Glomerular visceral epithelial cell (primary cell): ENCODE results near the gene PDZD7.

Experiments
- DNase-seq: peaks from one replicate; pipeline ENCODE4 v3.0.0-alpha.2; 2016; ENCODE audit errors: extremely low spot score

The PDZD7 gene

GRCh38 chr10:101018600-101019439 is 12.1 kb downstream of the PDZD7 start:
- DNase-seq: peak; percentile 85

DNA sequence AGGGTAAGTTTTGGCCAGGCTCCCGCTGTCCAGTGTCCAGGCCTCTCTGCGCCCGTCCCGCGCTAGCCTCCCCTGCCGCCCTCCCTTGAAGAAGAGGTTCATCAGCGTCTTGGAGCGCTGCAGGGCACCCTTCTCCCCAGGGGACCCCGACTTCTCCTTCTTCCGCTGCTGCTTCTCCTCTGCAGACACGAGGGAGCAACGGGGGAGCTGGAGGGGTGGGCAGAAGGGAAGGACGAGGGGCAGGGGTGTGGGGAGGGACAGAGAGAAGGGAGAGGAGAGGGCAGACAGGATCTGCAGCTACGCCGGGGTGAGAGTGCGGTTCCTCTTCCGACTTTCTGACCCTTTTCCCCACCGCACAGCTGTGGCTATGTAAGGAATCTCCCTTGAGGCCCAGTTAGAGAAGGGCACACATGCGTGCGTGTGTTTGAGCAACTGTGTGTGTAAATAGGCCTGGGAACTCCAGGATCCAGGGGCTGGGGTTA is 12.8 kb downstream of the PDZD7 start:
- no peak for DNase-seq

GRCh38 chr10:101016814-101017213 is 14.1 kb downstream of the PDZD7 start:
- DNase-seq: no peak

- no peak for DNase-seq
Observed at GRCh38 chr10:101015582-101015973, 15.4 kb downstream of the PDZD7 start.

DNA sequence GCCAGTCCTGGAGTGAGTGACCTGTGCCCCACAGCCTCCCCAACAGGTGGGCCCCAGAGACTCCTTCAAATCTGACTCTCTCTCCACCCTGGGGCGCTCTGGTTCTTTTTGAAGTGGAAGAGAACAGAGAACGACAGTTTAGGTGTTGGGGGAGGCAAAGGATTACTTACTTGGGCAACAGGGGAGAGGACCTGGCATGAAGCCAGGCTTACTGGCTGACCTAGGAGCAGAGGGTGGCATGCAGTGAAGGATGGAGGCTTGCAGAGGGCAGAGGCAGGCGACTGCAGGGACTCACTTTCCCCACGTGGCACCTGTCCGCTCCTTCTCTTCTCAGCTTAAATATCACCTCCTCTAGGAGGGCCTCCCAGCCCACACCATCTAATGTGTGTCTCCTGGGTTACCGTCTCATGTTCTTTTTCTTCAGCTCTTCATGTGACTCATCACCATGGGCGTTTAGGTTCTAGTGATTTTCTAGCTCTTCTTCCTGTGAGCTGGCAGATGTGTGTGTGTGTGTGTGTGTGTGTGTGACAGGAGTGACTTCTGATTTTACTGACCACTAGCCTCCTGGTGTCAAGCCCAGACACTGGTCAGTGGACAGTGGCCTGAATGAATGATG is 15.9 kb downstream of the PDZD7 start:
- DNase-seq: peak; percentile 89

GRCh38 chr10:101014230-101014884 is 16.6 kb downstream of the PDZD7 start:
- DNase-seq: peak; percentile 75

DNA sequence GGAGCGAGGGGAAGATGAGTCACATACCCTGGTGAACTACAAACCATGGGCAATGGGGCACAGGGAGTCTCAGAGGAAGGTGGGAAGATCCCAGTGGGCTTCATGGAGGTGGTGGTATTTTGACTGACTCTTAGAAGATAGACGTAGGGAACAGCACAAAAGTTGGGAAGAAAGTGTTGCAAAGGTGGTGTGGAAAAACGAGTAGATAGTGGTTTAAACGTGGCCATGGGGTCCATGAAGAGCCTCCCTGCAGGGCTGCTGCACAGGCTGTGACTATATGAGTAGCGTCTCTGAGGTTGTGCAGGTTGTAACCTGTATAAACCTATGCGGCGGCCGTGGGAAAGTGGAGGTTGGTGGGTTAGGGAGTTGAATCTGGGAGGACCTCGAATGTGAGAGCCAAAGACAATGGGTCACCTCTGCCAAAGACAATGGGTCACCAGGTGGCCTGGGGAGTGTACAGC is 17.5 kb downstream of the PDZD7 start:
- no peak for DNase-seq

DNA sequence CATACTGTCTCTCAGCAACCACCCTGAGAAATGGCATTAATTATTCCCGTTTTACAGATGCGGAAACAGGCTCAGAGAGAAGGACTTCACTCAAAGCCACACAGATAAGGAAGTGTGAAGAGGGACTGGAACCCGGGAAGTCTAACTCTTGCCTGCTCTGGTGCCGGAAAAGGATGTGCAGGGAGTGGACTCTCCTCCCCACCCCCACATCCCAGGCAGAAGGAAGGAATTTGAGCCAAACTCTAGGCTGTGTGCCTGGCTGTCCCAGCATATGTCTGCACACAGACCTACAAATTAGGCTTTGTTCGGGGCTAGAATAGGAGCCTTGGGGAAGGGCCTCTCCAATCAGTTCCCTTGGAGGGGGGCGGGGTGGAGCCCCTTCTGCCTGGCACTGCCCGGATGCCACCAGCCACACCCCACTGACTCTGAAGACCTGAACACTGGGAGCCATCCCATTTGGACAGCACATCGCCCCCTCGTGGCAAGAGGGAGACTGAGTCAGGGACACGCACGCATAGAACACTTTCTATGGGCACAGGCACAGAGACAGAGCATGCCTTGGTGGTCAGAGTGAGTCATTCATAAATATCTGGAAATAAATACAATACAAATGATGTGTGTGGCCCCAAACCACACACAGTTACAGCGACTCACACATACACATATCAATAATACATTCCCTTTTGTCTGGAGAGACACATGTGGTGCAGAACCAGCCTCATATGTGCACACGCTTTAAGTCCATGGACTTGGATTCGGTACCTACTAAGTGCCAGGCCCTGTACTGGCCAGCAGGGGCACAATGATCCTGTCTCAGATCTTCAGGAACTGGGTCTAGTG is 18.2 kb downstream of the PDZD7 start:
- peak; percentile 92 for DNase-seq

DNA sequence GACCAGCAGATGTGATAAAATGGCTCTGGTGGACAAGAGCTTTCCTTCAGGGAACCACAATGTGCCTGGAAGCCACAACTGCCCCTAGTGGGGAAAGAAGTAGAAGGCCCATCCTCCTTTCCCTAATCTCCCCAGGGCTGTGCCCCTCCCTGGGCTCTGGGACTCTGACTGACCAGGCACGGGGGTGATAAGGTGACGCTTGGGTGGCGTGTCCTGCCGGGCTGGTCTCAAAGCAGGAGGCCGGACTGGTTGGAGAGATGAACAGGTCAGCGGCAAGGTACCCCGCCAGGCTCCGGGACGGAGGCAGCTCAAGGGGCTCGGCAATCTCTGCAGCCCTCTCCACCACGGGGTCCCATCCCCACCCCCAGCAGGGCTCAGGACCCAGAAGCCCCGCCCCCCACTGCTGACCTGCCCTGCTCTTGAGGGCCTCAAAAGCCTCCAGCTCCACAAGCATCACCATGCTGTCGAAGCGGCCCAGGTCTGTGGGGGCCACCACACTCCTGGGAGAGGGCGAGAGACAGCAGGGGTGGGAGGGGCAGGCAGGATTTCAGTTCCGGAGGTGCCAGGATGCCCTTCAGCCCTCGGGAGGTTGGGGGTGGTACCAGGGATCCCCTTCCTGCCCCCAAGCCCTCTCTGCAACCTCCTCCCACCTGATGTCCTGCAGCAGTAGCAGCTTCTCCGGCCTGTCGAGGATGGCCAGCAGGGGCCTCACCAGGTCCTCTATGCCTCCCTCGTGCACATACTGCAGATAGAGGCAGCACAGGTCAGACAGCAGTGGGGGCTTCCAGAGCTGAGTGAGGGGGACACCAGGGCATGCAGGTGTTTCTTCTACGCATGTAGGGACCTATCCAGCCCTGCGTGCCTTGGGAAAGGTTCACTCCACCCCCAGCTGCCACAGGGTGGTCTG is 19.2 kb downstream of the PDZD7 start:
- DNase-seq: no peak

DNA sequence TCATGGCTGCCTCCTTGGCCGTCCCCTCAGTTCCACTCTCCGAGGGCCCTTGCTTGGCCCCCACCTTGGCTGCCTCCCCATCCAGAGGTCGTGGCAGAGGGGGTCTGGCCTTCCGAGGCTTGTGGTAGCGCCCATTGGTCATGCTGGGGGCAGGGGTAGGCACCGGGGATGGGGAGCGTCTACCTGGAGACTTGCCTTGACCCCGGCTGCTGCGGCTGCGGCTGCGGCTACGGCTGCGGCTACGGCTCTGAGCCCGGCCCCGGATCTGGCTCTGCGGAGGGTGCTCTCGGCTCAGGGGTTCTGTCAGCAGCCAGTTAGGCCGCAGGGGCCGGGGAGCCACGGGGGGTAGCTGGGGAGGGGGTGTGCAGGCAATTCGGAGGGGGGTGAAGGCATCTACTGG is 20.6 kb downstream of the PDZD7 start:
- no peak for DNase-seq

- DNase-seq: no peak
Observed at GRCh38 chr10:101008823-101009423, 22.0 kb downstream of the PDZD7 start.

- no peak for DNase-seq
Observed at GRCh38 chr10:101007915-101008822, 22.8 kb downstream of the PDZD7 start.

GRCh38 chr10:101007099-101007711 is 23.7 kb downstream of the PDZD7 start:
- no peak for DNase-seq

DNA sequence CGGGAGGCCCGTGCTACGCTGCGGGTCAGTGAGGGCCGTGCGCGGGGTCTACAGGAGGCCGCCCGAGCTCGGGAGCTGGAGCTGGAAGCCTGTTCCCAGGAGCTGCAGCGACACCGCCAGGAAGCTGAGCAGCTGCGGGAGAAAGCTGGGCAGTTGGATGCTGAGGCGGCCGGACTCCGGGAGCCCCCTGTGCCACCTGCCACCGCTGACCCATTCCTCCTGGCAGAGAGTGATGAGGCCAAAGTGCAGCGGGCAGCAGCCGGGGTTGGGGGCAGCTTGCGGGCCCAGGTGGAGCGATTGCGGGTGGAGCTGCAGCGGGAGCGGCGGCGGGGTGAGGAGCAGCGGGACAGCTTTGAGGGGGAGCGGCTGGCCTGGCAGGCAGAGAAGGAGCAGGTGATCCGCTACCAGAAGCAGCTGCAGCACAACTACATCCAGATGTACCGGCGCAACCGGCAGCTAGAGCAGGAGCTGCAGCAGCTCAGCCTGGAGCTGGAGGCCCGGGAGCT is 24.3 kb downstream of the PDZD7 start:
- DNase-seq: no peak

DNA sequence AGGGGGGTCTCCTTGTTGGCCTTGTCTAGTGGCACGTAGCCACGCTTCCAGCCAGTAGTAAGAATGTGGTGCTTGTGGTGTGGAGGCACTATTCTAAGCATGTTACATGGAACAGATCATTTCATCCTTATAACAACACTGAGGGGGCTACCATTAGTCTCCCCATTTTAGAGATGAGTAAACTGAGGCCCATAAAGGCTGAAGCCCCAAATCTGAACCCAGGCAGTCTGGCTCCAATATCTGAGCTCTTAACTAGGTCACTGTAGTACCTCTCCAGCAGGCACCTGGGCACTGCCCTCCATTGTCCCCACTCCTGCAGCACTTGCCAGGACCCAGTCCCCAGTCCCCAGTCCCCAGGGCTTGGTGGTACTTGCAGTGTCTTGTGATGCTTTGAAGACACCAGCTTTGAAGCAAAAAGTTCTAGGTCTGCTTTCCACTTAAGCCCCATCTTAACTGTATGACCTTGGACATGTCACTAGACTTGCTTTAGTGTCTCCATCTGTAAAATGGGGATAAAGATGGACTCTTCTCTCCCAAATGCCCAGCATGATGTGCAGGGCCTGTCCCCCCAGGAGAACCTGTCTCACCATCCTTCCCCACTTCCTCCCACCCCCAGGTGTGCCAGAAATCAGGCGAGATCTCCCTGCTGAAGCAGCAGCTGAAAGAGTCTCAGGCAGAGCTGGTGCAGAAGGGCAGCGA is 24.9 kb downstream of the PDZD7 start:
- DNase-seq: no peak

DNA sequence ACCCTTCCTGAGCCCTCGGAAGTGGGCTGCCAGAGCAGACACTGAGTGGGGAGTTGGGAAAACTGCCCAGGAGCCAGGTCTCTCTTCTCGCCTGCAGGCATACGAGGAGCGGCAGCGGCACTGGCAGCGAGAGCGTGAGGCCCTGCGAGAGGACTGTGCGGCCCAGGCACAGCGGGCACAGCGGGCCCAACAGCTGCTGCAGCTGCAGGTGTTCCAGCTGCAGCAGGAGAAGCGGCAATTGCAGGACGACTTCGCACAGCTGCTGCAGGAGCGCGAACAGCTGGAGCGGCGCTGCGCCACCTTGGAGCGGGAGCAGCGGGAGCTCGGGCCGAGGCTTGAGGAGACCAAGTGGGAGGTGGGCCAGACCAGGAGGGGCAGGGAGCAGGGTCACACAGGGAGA is 25.6 kb downstream of the PDZD7 start:
- DNase-seq: no peak

DNA sequence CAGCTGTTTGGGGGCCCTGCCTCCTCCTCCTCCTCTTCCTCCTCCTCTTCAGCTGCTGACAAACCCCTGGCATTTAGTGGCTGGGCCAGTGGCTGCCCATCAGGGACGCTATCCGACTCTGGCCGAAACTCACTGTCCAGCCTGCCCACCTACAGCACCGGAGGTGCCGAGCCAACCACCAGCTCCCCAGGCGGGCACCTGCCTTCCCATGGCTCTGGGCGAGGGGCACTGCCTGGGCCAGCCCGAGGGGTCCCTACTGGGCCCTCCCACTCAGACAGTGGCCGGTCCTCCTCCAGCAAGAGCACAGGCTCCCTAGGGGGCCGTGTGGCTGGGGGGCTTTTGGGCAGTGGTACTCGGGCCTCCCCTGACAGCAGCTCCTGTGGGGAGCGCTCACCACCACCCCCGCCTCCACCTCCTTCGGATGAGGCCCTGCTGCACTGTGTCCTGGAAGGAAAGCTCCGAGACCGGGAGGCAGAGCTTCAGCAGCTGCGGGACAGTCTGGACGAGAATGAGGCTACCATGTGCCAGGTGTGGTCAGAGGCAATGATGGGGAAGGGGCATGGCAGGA is 27.2 kb downstream of the PDZD7 start:
- DNase-seq: no peak

- no peak for DNase-seq
Observed at GRCh38 chr10:101002456-101002855, 28.5 kb downstream of the PDZD7 start.
